Neural progenitor cell (in vitro differentiated cells): ENCODE measurements around the gene SCLY. TPM values are rescaled to one million over a fixed set of nuclear protein-coding genes. Genes with fewer than 3 reads are reported as not detected.

Experiments used
- DNase-seq: peaks from one replicate; pipeline ENCODE4 v3.0.0-alpha.2; 2016; ENCODE audit warnings: low spot score
- H2AFZ ChIP-seq: fragments of 200-600 bp; sonication (generic); replicated peaks from 2 replicates; pipeline ENCODE4 v1.6.1; 2016; ENCODE audit warnings: antibody characterized with exemption
- H3F3A ChIP-seq: fragments of 200-600 bp; sonication (generic); 2 replicates; pipeline ENCODE4 v1.6.1; 2016; ENCODE audit warnings: antibody characterized with exemption, low read depth
- H3K27ac ChIP-seq: fragments of 200-600 bp; sonication (generic); 2 replicates; pipeline ENCODE4 v1.5.1; 2016; ENCODE audit warnings: mild to moderate bottlenecking
- H3K27me3 ChIP-seq: fragments of 200-600 bp; sonication (generic); 2 replicates; pipeline ENCODE4 v1.6.1; 2016; ENCODE audit warnings: mild to moderate bottlenecking, moderate library complexity
- H3K36me3 ChIP-seq: fragments of 200-600 bp; sonication (generic); 2 replicates; pipeline ENCODE4 v1.5.1; 2016
- H3K4me1 ChIP-seq: fragments of 200-600 bp; sonication (generic); 2 replicates; pipeline ENCODE4 v1.6.1; 2016; ENCODE audit warnings: mixed run types
- H3K4me2 ChIP-seq: fragments of 200-600 bp; sonication (generic); 2 replicates; pipeline ENCODE4 v1.6.1; 2016
- H3K4me3 ChIP-seq: fragments of 200-600 bp; sonication (generic); 2 replicates; pipeline ENCODE4 v1.5.1; 2016
- H3K79me2 ChIP-seq: fragments of 200-600 bp; sonication (generic); 2 replicates; pipeline ENCODE4 v1.6.1; 2016; ENCODE audit warnings: low read depth
- H3K9ac ChIP-seq: fragments of 200-600 bp; sonication (generic); 2 replicates; pipeline ENCODE4 v1.6.1; 2016
- H3K9me3 ChIP-seq: fragments of 200-600 bp; sonication (generic); 2 replicates; pipeline ENCODE4 v1.5.1; 2016; ENCODE audit warnings: low read depth
- H4K20me1 ChIP-seq: fragments of 200-600 bp; sonication (generic); 2 replicates; pipeline ENCODE4 v1.6.1; 2016; ENCODE audit warnings: low read depth
- H3K27ac Mint-ChIP-seq: 3 replicates; pipeline ENCODE4 v1.8.0; 2021; ENCODE audit warnings: mixed read lengths
- H3K27me3 Mint-ChIP-seq: 2 replicates; pipeline ENCODE4 v1.8.0; 2022; ENCODE audit warnings: low read depth, mild to moderate bottlenecking, inconsistent platforms, moderate library complexity, mixed read lengths; ENCODE audit not compliant: insufficient read depth
- H3K36me3 Mint-ChIP-seq: 3 replicates; pipeline ENCODE4 v1.8.0; 2021; ENCODE audit warnings: mixed read lengths
- H3K4me1 Mint-ChIP-seq: 3 replicates; pipeline ENCODE4 v1.8.0; 2021; ENCODE audit warnings: mixed read lengths
- H3K4me3 Mint-ChIP-seq: 3 replicates; pipeline ENCODE4 v1.8.0; 2021; ENCODE audit warnings: mild to moderate bottlenecking, moderate library complexity, mixed read lengths
- H3K9me3 Mint-ChIP-seq: 3 replicates; pipeline ENCODE4 v1.8.0; 2020; ENCODE audit warnings: mixed read lengths
- CTCF ChIP-seq: fragments of 200-600 bp; sonication (generic); IDR thresholded peaks from 2 replicates; pipeline ENCODE4 v1.5.1; 2017; ENCODE audit warnings: antibody characterized with exemption, mild to moderate bottlenecking
- EZH2 ChIP-seq: fragments of 200-600 bp; sonication (generic); IDR thresholded peaks from 2 replicates; pipeline ENCODE4 v1.6.1; 2017; ENCODE audit warnings: antibody characterized with exemption, mild to moderate bottlenecking, moderate library complexity
- EZH2phosphoT487 ChIP-seq: fragments of 200-600 bp; sonication (generic); IDR thresholded peaks from 2 replicates; pipeline ENCODE4 v1.6.1; 2017; ENCODE audit warnings: antibody characterized with exemption
- total RNA-seq: library from RNA; depleted of rRNA; stranded (reverse); fragments of >200 nt; gene quantifications from 2 replicates; pipeline ENCODE4 v1.2.3, GENCODE V29; 2015; ENCODE audit warnings: low replicate concordance

SCLY gene
- total RNA-seq, 1 donor from 2014 or later = 44.1 TPM

DNA sequence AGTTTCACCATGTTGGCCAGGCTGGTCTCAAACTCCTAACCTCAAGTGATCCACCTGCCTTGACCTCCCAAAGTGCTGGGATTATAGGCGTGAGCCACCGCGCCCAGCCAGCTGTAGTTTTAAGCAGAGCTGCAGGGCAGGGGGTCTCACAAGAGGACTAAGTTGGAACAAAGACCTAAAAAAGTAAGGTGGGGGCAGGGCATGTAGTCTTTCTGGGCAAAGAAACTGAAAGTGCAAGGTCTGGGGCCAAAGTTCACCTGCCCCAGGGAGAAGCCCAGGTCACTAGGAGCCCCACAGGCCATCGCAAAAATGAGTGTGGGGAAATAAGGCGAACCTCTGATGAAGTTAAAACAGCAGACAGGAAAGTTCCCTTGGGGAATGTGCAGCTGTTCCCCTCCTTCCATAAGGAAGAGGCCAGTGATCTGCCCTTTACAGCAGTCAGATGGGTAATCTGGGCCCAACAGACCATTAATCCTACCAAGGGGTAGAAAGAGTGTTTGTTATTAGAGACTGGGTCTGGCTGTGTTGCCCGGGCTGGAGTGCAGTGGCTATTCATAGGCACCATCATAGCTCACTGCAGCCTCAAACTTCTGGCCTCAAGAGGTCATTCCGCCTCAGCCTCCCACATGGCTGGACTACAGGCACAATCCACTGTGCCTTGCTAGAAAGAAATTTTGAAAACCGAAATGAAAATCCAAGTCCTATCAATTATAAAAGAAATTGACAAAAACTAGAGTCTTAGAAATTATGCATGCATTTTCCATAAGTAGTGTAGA lies 2.8 kb downstream of the SCLY start:
- peak; percentile 15 for DNase-seq
- Histone ChIP-seq H3K4me1 (peaks cover 23% of the 10 kb centered on the region), H2AFZ (no peak overlapping the region), H3K27ac (no peak overlapping the region), H3F3A (peaks cover 23% of the 10 kb centered on the region), H4K20me1 (peaks cover 12% of the 10 kb centered on the region), H3K9me3 (no peaks in the 10 kb centered on the region), H3K79me2 (peaks cover 46% of the 10 kb centered on the region), H3K9ac (no peak overlapping the region), H3K27me3 (no peaks in the 10 kb centered on the region), H3K4me2 (peak overlapping the region; percentile 48), H3K4me3 (no peak overlapping the region), H3K36me3 (peaks cover 6% of the 10 kb centered on the region)
- Mint-ChIP-seq H3K36me3 (peaks cover 24% of the 10 kb centered on the region), H3K27me3 (peaks cover 5% of the 10 kb centered on the region), H3K4me1 (peaks cover 31% of the 10 kb centered on the region), H3K27ac (no peak overlapping the region), H3K9me3 (no peaks in the 10 kb centered on the region), H3K4me3 (no peak overlapping the region)
- TF ChIP-seq CTCF (no peak), EZH2phosphoT487 (no peak), EZH2 (no peak)

DNA sequence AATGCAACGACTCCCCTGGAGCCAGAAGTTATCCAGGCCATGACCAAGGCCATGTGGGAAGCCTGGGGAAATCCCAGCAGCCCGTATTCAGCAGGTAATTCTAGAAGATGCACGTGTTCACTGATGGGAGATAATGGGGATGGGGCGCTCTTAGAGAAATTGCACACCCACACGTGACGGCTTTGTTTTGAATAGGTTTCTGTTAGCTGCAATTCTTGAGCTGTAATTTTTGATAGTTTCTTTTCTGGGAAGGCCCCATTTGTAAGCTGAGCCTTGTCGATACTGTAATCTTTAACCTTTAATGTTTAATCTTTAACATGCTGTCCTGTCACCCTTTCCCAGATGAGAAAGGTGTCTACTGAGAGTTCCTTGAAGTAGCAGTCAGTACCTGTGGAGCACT lies 3.6 kb downstream of the SCLY start:
- H3K4me2 ChIP-seq = no peak overlapping the region
- TF ChIP-seq CTCF = no peak
- no peak for TF ChIP-seq EZH2
- no peak for TF ChIP-seq EZH2phosphoT487
- H3K4me1 Mint-ChIP-seq = peaks cover 29% of the 10 kb centered on the region
- H3K36me3 ChIP-seq = peaks cover 6% of the 10 kb centered on the region
- no peak overlapping the region for H3K4me3 Mint-ChIP-seq
- H3K36me3 Mint-ChIP-seq = peaks cover 23% of the 10 kb centered on the region
- no peak overlapping the region for H3K4me3 ChIP-seq
- H3K4me1 ChIP-seq = peaks cover 22% of the 10 kb centered on the region
- H2AFZ ChIP-seq = no peak overlapping the region
- H3K27ac Mint-ChIP-seq = no peak overlapping the region
- peaks cover 44% of the 10 kb centered on the region for H3K79me2 ChIP-seq
- peaks cover 5% of the 10 kb centered on the region for H3K27me3 Mint-ChIP-seq
- no peaks in the 10 kb centered on the region for H3K9me3 ChIP-seq
- H3F3A ChIP-seq = peaks cover 18% of the 10 kb centered on the region
- H4K20me1 ChIP-seq = peaks cover 12% of the 10 kb centered on the region
- no peak overlapping the region for H3K9ac ChIP-seq
- DNase-seq = no peak
- no peak overlapping the region for H3K27ac ChIP-seq
- H3K9me3 Mint-ChIP-seq = no peaks in the 10 kb centered on the region
- H3K27me3 ChIP-seq = no peaks in the 10 kb centered on the region

DNA sequence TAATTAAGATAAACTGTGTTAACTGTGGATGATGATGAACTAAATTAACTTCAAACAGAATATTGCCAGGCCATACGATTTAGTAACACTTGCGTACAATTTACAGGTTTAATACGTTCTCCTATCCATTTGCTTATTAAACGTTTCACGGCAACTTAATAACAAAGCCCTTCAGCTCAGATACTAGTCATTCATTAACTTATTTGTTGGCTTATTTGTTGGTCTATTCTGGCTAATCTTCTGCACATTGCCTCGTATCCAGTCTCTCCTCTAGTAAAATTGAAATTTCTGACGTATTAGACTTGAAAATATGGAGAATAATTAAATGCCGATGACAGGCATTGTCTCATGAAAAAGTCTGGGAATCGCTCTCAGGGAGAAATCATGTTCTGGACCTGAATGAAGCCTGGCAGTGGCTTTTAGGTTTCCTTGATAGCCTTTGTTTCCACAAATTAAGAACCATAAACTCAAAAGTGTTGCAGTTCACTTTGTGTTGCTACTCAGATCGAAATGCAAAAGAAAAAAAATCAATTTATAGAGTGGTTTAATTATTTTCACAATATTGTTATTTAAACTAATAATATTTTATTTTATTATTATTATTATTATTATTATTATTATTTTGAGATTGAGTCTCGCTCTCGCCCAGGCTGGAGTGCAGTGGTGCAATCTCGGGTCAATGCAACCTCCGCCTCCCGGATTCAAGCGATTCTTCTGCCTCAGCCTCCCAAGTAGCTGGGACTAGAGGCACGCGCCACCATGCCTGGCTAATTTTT lies 4.5 kb downstream of the SCLY start:
- Mint-ChIP-seq H3K9me3 (no peaks in the 10 kb centered on the region), H3K4me3 (no peak overlapping the region), H3K36me3 (peaks cover 28% of the 10 kb centered on the region), H3K27ac (no peak overlapping the region), H3K27me3 (peaks cover 5% of the 10 kb centered on the region), H3K4me1 (peaks cover 23% of the 10 kb centered on the region)
- no peak for DNase-seq
- H4K20me1 ChIP-seq = peaks cover 12% of the 10 kb centered on the region
- H3F3A ChIP-seq = peaks cover 10% of the 10 kb centered on the region
- no peaks in the 10 kb centered on the region for H3K27me3 ChIP-seq
- H3K9ac ChIP-seq = no peak overlapping the region
- H3K9me3 ChIP-seq = no peaks in the 10 kb centered on the region
- H3K4me1 ChIP-seq = peaks cover 16% of the 10 kb centered on the region
- H3K4me2 ChIP-seq = no peak overlapping the region
- H3K27ac ChIP-seq = no peak overlapping the region
- peaks cover 36% of the 10 kb centered on the region for H3K79me2 ChIP-seq
- TF ChIP-seq EZH2phosphoT487 (no peak), CTCF (no peak), EZH2 (no peak)
- peaks cover 6% of the 10 kb centered on the region for H3K36me3 ChIP-seq
- no peak overlapping the region for H3K4me3 ChIP-seq
- no peak overlapping the region for H2AFZ ChIP-seq
